ENCODE measurements around the gene ATP9B. TPM values are rescaled to one million over a fixed set of nuclear protein-coding genes. Genes with fewer than 3 reads are reported as not detected.

ATP9B gene
- total RNA-seq, 2 experiments from 2014 or later, result 61.9 to 63.5 TPM

DNA sequence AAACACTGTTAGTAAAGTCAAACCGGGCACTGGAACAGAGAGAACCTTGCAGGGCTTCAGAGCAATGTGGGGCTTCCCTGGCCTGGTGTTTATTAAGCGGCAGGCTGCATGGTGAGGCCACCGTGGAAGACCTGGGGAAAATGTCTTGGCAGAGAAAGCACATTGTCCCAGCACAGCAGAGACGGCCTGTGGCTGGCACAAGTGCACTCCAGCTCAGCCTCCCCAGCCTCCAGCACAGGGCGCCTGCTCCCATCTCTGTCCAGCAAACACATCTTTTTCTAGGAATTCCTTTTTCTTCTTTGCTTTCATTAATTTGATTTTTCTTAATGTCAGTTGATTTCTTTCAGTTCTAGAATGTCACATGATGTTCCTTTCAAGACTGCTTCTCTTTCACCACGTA is 188.3 kb downstream of the ATP9B start:
- H3K27me3 Mint-ChIP-seq, result no peaks in the 10 kb centered on the region
- Histone ChIP-seq H3K27me3 (ENCODE audit: control insufficient read depth in 1 of 2, insufficient read depth in 2 of 2, low read length in 2 of 2) (no peaks in the 10 kb centered on the region), H3K36me3 (ENCODE audit: insufficient read depth, low read length) (peaks cover 23% of the 10 kb centered on the region), H3K9me3 (ENCODE audit: control insufficient read depth in 1 of 2, insufficient read depth in 1 of 2, low read length in 2 of 2) (no peaks in the 10 kb centered on the region), H3K4me3 (ENCODE audit: low read length) (no peak overlapping the region), H3K27ac (ENCODE audit: low read depth in 1 of 2, low read length in 2 of 2) (no peak overlapping the region), H3K4me1 (ENCODE audit: insufficient read depth, low read length) (no peaks in the 10 kb centered on the region)
- DNase-seq (no peak), ATAC-seq (ENCODE audit: poor library complexity) (no peak)
- CTCF ChIA-PET, result no interaction called here
- intact Hi-C loops (cut with DNase I, micrococcal nuclease), result no loop called here
- no peak overlapping the region for H3K27ac Mint-ChIP-seq
- POLR2A ChIA-PET, result no interaction called here
- H3K36me3 Mint-ChIP-seq (ENCODE audit: low read depth), result peaks cover 73% of the 10 kb centered on the region
- no peaks in the 10 kb centered on the region for H3K4me1 Mint-ChIP-seq (ENCODE audit: low read depth)
- no peaks in the 10 kb centered on the region for H3K9me3 Mint-ChIP-seq
- TF ChIP-seq CTCF (IDR thresholded peaks at IDR 0.05), result no peak
- no peak overlapping the region for H3K4me3 Mint-ChIP-seq

DNA sequence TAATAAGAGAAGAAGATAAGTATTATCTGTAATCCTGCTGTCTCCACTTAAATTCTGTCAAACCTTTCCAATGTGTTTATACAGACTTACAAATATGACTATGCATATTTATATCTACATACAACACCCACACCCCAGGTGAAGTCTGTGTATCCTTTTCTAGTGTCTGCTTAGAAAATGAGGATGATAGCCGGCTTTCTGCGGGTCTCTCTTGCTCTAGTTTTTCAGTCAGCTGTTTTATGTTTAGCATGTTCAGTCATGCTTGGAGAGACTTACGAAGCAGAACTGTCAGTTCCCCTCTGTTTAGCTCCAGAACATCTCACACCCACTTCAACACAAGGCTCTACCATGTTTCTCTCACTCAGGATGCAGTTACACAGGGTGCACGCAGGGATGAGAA is 189.3 kb downstream of the ATP9B start:
- Mint-ChIP-seq H3K4me1 (ENCODE audit: low read depth) (no peaks in the 10 kb centered on the region), H3K27ac (no peak overlapping the region), H3K9me3 (no peaks in the 10 kb centered on the region), H3K36me3 (ENCODE audit: low read depth) (peaks cover 74% of the 10 kb centered on the region), H3K4me3 (no peak overlapping the region), H3K27me3 (no peaks in the 10 kb centered on the region)
- Histone ChIP-seq H3K4me3 (ENCODE audit: low read length) (no peak overlapping the region), H3K27me3 (ENCODE audit: control insufficient read depth in 1 of 2, insufficient read depth in 2 of 2, low read length in 2 of 2) (no peaks in the 10 kb centered on the region), H3K36me3 (ENCODE audit: insufficient read depth, low read length) (peaks cover 18% of the 10 kb centered on the region), H3K4me1 (ENCODE audit: insufficient read depth, low read length) (no peaks in the 10 kb centered on the region), H3K9me3 (ENCODE audit: control insufficient read depth in 1 of 2, insufficient read depth in 1 of 2, low read length in 2 of 2) (no peaks in the 10 kb centered on the region), H3K27ac (ENCODE audit: low read depth in 1 of 2, low read length in 2 of 2) (no peak overlapping the region)
- CTCF ChIA-PET, result no interaction called here
- intact Hi-C loops (cut with DNase I, micrococcal nuclease), result no loop called here
- POLR2A ChIA-PET, result no interaction called here
- ATAC-seq (ENCODE audit: poor library complexity) (no peak), DNase-seq (no peak)
- no peak for TF ChIP-seq CTCF (IDR thresholded peaks at IDR 0.05)

GRCh38 chr18:79259218-79259617 is 190.0 kb downstream of the ATP9B start:
- Histone ChIP-seq H3K27ac (ENCODE audit: low read depth in 1 of 2, low read length in 2 of 2) (no peak overlapping the region), H3K36me3 (ENCODE audit: insufficient read depth, low read length) (peaks cover 15% of the 10 kb centered on the region), H3K4me3 (ENCODE audit: low read length) (no peak overlapping the region), H3K9me3 (ENCODE audit: control insufficient read depth in 1 of 2, insufficient read depth in 1 of 2, low read length in 2 of 2) (peaks cover 0 to 5% of the 10 kb centered on the region in 2 experiments), H3K4me1 (ENCODE audit: insufficient read depth, low read length) (no peaks in the 10 kb centered on the region), H3K27me3 (ENCODE audit: control insufficient read depth in 1 of 2, insufficient read depth in 2 of 2, low read length in 2 of 2) (no peaks in the 10 kb centered on the region)
- intact Hi-C loops (cut with DNase I, micrococcal nuclease), result no loop called here
- Mint-ChIP-seq H3K9me3 (no peaks in the 10 kb centered on the region), H3K27ac (no peak overlapping the region), H3K36me3 (ENCODE audit: low read depth) (peaks cover 80% of the 10 kb centered on the region), H3K4me1 (ENCODE audit: low read depth) (no peaks in the 10 kb centered on the region), H3K27me3 (no peaks in the 10 kb centered on the region), H3K4me3 (no peak overlapping the region)
- ChIA-PET CTCF (no interaction called here), POLR2A (no interaction called here)
- ATAC-seq (ENCODE audit: poor library complexity), result no peak
- no peak for DNase-seq
- no peak for TF ChIP-seq CTCF (IDR thresholded peaks at IDR 0.05)

Data from CD4-positive, alpha-beta T cell (primary cell).